GM04504 (cell line): ENCODE results near the gene FKRP.
"Not testable (repeated sequence)": the region's sequence is repeated elsewhere in the genome, so short reads cannot be mapped to it uniquely, and the experiment has no call there.

Experiments
- DNase-seq: peaks from one replicate; pipeline ENCODE4 v3.0.0-alpha.2; 2012; ENCODE audit warnings: low read depth

Gene FKRP

DNA sequence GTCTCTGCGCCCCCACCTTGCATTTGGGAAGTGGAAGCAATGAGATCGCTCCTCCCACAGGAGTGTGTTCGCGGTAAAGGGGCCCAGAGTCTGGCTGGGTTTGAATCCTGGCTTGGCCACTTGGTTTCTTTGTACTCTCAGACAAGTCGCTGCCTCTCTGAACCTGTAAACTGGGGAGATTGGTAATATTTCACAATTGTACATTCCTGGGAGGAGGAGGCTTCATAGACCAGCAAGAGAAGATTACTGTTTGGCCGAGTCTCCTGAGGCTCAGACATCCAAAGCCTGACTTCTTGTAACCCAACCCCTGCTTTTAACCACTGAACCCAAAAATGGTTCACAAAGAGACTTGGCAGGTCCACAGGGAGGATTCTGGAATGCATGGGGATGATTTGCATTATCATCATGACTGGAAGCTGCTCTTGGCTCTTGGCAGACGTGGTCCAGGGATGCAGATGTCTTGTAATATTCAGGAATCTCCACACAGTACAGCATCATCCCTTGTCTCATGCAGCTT, 14.0 kb downstream of the FKRP start:
- peak; percentile 99 for DNase-seq

DNA sequence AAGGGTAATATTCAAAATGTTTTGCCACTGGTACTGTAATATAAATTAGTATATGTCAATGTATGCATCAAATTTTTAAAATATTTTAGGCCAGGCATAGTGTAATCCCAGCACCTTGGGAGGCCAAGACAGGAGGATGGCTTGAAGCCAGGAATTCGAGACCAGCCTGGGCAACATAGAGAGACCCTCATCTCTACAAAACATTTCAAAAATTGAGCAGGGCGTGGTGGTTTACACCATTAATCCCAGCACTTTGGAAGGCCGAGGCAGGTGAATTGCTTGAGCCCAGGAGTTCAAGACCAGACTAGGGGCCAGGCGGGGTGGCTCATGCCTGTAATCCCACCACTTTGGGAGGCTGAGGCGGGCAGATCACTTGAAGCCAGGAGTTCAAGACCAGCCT, 14.5 kb downstream of the FKRP start:
- DNase-seq: no peak

DNA sequence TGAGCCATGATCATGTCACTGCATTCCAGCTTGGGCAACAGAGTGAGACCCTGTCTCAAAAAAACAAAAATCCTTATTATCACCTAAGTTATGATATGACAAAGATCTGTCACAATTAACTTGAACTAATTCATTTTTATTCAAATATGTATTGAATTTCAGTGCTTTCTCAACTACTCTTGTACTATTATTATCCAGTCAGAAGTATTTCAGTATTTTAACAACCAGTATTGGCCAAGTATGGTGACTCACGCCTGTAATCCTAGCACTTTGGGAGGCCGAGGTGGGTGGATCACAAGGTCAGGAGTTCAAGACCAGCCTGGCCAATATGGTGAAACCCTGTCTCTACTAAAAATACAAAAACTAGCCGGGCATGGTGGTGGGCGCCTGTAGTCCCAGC, 15.0 kb downstream of the FKRP start:
- not testable (repeated sequence) for DNase-seq

DNA sequence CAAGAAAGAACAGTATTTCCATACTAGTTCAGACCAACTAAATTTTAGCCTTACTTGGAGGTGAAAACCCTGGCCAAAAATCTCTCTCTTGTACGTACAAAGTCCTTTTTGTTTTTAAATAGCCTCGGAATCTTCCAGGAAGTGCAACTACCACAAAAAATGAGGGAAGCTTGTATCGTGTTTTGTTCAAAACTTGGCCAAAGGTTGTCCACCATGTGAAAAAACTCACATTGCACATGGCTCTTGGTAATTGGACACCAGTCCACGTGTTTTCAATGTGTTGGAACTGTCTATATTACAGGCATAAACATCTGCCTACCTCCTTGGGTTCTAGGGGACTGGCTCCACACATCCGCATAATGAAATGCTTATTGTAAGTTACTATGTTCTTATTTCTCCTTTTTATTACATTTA, 15.6 kb downstream of the FKRP start:
- DNase-seq: peak; percentile 64

DNA sequence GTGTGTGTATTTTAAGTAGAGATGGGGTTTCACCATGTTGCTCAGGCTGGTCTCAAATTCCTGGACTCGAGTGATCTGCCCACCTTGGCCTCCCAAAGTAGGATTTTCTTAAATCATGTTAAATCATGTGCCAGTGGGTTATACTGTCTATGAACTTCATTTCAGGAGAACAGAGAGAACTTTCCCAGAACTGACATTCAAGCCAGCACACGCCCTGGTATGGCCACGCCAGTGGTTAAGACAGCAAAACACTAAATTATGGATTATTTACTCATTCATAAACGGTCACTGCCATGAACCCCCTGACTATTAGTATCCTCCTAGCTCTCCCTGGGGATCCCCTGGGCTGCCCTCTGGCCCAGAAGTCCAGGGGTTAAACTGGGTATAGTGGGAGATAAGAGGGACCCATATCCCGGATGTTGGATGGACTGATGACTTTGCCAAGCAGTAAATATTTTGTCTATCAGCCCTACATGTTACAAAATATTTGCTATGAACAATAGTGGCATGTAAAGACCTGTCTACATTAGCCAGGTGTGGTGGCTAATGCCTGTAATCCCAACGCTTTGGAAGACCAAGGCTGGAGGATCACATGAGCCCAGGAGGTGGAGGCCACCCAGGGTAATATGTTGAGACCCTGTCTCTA, 16.5 kb downstream of the FKRP start:
- no peak for DNase-seq

DNA sequence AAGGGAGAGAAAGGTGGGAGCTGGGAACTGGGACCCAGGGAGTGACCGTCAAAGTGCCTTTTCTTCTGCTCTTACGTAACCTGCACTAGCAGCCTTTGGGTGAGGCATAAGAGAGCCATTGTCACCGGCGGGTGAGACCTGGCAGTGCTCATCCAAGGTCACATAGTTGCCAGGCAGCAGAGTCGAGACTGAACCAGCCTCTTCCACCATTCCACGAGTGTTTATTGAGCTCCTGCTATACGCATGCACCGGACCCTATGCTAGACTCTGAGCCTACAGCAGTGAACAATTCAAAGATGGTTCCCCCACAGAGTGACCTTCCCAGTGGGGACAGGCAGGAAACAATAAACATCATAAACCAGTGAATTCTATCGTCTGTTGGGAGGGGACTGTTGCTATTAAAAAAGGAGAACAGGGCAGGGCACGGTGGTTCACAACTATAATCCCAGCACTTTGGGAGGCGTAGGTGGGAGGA, 19.0 kb downstream of the FKRP start:
- DNase-seq: no peak

DNA sequence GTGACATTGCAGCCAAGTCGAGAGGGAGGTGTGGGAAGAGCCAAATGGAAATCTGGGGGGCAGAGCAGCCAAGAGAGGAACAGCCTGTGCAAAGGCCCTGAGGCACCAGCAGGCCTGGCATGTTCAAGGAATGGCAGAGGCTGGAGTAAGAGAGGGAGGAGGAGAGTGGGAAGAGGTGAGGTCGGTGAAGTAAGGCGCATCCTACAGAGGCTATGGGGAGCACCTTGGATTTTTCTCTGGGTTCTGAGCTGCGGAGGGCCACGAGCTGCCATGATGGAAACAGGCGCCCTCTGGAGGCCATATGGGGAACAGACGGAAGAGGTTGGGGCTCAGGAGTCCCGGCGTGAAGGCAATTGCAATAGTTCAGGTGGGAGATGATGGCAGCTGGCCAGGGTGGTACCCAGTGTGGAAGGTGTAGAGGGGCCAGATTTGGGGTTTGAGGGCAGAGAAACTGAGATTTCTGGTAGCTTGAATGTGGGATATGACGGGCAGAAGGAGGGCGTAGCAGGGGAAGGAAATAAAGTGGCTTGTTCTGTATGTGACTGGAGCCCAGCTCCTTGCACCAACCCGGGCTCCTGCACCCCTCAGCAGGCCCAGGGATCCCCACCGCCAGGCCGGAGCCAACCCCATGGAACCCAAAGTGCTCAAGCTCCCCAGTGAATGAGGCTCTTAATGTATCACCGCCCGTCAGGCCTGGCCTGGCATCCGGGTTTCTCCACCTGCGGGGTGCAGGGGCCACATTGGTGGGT, 20.9 kb downstream of the FKRP start:
- no peak for DNase-seq

DNA sequence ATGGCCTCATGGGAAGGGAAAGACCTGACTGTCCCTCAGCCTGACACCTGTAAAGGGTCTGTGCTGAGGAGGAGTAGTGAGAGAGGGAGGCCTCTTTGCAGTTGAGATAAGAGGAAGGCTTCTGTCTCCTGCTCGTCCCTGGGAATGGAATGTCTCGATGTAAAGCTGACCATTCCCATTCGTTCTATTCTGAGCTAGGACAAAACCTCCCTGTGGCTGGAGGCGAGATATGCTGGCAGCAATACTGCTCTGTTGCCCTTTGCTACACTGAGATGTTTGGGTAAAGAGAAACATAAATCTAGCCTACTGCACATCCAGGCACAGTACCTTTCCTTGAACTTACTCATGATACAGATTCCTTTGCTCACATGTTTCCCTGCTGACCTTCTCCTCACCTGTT, 22.9 kb downstream of the FKRP start:
- not testable (repeated sequence) for DNase-seq

DNA sequence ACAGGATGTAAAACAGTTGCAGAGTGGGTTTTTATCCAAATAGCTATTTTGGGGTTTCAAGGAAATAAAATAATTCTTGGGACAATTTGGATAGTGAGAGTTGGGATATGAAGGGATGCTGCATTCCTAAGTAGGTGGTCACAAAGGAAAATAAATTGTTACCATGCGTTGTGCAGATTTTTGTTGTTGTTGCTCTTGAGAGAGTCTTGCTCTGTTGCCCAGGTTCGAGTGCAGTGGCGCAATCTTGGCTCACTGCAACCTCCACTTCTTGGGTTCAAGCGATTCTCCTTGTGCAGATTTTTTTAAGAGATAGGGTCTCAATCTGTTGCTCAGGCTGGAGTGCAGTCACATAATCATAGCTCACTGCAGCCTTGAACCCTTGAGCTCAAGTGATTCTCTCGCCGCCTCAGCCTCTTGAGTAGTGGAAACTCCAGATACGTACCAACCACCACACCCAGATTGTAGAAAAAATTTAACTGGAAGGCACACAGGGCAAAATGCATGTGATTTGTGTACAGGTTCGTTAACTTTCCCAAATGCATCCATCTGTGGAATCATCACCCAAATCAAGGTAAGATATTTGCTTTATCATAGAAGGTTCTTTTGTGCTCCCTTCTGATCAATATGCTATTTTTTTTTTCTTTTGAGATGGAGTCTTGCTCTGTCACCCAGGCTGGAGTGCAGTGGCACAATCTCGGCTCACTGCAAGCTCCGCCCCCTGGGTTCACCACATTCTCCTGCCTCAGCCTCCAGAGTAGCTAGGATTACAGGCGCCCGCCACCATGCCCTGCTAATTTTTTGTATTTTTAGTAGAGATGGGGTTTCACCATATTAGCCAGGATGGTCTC, 26.5 kb downstream of the FKRP start:
- no peak for DNase-seq

DNA sequence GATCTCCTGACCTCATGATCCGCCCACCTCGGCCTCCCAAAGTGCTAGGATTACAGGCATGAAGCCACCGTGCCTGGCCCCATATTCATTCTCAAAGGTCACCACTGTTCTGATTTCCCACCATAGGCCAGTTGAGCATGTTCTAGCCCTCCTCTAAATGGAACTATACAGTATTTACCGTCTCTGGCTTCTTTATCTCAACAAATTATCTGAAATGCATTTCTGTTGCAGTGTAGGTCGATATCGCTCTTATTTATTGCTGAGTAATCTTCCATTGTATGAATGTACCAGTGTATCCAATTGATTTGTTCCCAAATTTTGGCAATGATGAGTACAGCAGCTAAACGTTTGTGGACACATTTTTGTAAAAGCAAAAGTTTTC, 27.2 kb downstream of the FKRP start:
- DNase-seq: no peak

DNA sequence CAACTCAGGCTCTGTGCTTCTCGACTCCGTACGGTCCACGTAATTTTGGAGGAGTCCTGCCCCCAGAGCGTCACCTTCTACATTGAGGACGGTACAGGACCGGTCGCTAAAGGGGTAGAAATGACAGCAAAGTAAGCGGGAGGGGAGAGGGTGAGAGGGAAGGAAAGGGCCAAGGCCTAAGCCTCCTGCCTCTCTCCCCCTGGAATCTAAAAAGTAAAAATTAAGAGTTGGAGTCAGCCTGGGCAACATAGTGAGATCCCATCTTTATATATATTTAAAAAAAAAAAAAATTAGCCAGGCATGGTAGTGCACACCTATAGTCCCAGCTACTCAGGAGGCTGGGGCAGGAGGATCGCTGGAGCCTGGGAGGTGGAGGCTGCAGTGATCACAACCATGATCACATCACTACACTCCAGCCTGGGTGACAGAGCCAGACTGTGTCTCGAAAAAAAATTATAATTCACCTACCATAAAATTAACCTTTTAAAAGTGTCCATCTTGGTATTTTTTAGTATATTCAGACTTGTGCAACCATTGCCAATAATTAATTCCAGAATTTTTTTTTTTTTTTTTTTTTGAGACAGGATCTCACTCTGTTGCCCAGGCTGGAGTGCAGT, 29.9 kb downstream of the FKRP start:
- DNase-seq: no peak

DNA sequence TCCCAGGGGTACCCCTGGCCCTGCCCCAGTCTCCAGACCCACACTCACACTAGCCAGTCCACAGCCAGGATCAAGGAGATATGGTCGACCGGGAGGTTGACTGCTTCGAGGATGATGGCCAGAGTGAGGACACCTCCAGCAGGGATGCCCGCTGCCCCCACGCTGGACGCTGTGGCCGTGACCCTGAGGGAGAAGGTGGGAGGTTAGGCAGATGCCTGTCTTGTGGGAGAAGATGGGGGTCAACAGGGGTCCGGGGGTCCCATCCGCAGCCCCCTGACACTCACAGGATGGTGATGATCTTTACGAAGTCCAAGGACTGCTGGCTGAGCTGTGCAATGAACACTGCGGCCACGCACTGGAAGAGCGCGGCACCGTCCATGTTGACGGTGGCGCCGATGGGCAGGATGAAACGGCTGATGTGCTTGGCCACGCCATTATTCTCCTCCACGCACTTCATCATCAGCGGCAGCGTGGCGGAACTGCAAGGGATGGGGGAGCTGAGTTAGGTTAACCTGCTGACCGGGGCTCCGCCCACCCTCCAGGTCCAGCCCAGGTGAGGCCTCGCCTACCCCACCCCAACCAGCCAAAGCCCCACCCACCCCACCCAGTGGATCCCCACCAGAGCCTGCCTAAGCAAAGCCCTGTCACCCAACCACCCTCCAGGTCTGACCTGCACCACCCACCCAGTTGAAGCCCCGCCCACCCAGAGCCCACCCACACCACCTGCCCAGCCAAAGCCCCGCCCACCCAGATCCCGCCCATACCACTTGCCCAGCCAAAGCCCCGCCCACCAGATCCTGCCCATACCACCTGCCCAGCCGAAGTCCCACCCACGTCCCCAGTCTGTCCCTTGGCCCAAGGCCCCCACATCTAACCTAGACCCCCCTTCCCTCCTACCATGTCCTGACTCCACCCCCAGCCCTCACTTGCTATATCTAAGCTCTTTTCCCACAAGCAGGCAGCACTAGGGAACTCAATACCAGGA, 31.4 kb downstream of the FKRP start:
- no peak for DNase-seq

DNA sequence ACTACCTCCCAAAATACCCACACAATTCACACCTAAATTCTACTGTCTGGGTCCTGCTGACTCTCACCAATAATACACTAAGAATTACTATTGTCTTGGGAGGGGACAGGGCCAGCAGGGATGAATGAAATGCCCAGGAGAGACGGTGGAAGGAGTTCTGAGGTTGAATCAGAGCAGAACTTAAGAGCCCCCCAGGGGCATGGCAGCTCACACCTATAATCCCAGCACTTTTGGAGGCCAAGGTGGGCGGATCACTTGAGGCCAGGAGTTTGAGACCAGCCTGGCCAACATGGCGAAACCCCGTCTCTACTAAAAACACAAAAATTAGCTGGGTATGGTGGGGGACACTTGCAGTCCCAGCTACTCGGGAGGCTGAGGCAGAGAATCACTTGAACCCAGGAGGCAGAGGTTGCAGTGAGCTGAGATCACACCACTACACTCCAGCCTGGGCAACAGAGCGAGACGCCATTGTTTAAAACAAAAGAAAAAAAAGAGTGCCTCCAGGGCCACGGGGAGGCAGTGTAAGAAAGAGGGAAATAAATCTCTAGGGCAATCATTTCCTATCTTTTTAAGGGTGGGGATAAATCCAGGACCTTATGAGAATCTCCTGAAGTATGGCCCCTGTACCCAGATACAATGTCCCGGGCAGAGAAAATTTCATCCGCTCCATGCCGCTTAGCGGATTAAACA, 32.2 kb downstream of the FKRP start:
- DNase-seq: not testable (repeated sequence)

DNA sequence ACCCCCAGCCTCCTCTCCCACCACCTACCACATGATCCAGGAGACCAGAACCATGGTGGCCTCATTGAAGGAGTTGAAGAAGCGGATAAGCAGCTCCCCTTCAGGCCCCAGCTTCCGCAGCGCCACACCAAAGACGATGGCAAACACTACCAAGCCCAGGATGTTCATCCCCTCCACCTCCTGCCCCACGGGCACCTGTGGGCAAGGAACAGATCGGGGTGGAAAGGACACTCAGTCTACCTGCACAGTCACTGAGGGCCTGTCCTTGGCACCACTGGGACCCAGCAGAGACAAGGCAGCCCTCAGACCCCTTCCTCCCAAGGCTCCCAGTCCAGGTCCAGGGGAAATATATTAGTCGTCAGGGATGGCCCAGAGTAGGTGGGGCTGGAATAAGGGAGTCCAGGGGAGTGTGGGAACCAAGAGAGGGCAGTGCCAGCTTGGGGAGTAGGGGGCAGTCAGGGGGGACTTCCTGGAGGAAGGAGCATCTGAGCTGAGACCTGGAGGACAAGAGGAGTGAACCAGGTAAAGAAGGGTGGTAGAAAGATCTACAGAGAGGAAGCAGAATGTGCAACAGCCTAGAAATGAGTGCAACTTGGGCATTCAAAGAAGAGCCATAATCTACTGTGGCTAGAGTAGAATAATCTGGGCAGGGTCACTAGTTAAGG, 36.6 kb downstream of the FKRP start:
- no peak for DNase-seq

DNA sequence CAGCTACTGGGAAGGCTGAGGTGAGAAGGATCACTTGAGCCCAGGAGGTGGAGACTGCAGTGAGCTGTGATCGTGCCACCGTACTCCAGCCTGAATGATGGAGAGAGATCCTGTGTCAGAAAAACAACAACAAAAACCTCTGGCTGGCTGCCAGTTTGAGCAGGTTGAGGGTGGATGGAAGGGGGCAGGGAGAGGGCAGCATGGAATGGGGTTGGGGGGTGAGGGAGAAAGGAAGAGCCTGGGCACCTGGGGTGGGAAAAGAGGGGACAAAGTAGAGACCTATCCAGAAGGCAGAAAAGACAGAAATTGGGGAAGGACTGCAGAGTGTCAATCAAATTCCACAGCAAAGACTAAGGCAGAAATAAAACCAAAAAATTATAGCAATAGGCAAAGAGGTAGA, 37.8 kb downstream of the FKRP start:
- DNase-seq: no peak

DNA sequence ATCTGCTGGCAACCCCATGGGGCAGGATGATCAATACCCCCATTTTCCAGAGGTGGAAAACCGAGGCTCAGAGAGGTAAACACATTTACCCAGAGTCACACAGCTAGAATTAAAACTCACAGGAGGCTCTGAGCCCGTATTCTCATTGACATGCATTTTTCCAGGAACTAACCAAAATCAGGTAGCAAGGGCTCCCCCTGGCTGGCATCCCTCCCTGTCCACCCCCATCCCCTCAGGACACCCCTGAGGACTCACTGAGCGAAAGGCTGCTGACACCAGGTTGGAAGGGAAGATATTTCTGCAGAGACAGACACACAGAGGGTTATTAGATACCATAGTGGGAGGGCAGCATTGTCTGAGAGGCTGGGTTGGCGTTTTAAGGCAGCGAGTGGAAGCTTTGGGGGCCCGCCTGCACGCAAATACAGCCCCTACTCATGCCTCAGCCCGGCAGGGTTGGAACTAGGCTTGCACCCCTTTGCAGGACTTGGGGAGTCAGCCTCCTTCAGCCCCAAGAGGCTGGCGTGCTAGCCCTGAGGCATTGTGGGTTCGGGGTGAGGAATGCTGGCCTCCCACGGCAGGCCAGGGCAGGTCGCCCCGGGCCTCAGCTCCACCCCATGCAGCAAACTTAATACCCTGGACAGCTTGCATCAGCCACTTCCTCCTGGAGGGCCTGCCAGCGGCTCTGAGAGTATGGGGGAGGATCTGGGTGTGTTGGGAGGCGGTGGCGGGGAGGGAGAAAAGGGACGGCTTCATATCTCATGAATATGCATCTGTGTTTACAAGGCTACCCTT, 38.6 kb downstream of the FKRP start:
- DNase-seq: peak; percentile 91

DNA sequence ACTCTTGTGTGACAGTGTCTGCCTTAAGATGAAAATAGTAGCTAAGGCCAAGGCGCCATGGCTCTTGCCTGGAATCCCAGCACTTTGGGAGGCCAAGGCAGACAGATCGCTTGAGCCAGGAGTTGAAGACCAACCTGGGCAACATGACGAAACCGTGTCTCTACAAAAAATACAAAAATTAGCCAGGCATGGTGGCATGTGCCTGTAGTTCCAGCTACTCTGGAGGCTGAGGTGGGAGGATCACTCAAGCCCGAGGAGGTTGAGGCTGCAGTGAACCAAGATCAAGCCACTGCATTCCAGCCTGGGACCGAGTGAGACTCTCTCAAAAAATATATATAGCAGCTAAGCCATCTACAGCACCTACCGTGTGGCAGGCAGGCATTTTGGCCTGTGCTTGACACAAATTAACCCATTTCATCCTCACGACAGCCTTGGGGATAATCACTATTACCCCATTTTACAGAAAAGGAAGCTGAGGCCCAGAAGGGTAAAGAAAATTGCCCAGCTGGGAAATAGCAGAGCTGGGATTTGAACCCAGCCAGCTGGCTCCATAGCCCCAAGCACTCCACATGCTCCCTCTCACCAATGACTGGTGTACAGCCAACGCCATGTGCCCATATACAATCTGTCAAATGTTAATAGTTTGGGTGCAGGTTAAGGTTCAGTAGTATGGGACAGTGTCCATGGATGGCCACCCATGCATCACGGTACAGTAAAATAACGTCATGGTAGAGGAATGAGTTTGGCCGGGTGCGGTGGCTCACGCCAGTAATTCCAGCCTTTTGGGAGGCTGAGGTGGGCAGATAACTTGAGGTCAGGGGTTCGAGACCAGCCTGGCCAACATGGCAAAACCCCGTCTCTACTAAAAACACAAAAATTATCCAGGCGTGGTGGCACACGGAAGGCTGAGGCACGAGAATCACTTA, 39.5 kb downstream of the FKRP start:
- no peak for DNase-seq

DNA sequence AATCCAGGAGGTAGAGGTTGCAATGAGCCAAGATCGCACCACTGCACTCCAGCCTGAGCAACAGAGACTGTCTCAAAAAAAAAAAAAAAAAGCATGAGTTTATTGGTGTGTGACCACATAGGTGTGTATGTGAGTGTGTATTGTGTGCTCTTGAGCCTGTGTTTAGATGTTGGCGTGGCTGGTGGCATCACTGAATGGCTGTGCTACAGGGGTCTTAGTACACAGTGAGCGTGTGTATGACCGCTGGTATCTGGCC, 40.1 kb downstream of the FKRP start:
- no peak for DNase-seq
